H1 (cell line): ENCODE results near the gene ANKRD13C. TPM values are rescaled to one million over a fixed set of nuclear protein-coding genes. Genes with fewer than 3 reads are reported as not detected.

Source experiments
- CTCF ChIA-PET: fragments of 300-600 bp; sonication (Branson Sonifier 250); formaldehyde crosslinking; loops from one replicate; lab custom pipeline; 2021; ENCODE audit not compliant: partially characterized antibody; lab: Charles Lee
- POLR2A ChIA-PET: fragments of 300-600 bp; sonication (Branson Sonifier 250); formaldehyde crosslinking; loops from one replicate; lab custom pipeline; 2021; ENCODE audit warnings: inconsistent platforms; ENCODE audit not compliant: partially characterized antibody; lab: Charles Lee
- DNase-seq, 2 experiments: peaks; one replicate each; pipeline versions ENCODE4 v3.0.0 to v3.0.0-alpha.2; 2010 to 2022; ENCODE audit warnings: low spot score in 2 of 2, low read depth in 1 of 2, mixed read lengths in 1 of 2
- FAIRE-seq: peaks from 2 replicates; lab custom pipeline; 2011; peaks lifted over from hg19 to GRCh38; lab: Jason Lieb, UNC
- H2AFZ ChIP-seq: 2 replicates; pipeline ENCODE4 v1.8.1; 2012; ENCODE audit warnings: low read length, inconsistent platforms
- H2AK5ac ChIP-seq: 2 replicates; pipeline ENCODE4 v1.6.1; 2013; ENCODE audit warnings: low read depth, low read length
- H2BK120ac ChIP-seq: replicated peaks from 2 replicates; pipeline ENCODE3; 2013; ENCODE audit warnings: low read depth, low read length, inconsistent platforms
- H2BK12ac ChIP-seq: 2 replicates; pipeline ENCODE4 v1.6.1; 2013; ENCODE audit warnings: low read depth, low read length
- H2BK15ac ChIP-seq: 2 replicates; pipeline ENCODE4 v1.6.1; 2013; ENCODE audit warnings: low read length
- H2BK20ac ChIP-seq: 2 replicates; pipeline ENCODE4 v1.6.1; 2013; ENCODE audit warnings: low read length
- H2BK5ac ChIP-seq: 2 replicates; pipeline ENCODE4 v1.6.1; 2013; ENCODE audit warnings: low read depth, low read length
- H3K14ac ChIP-seq: 2 replicates; pipeline ENCODE4 v1.6.1; 2013; ENCODE audit warnings: inconsistent platforms; ENCODE audit not compliant: insufficient read length
- H3K18ac ChIP-seq: 2 replicates; pipeline ENCODE4 v1.6.1; 2013; ENCODE audit warnings: low read length; ENCODE audit errors: extremely low read depth
- H3K23ac ChIP-seq: 2 replicates; pipeline ENCODE4 v1.6.1; 2013; ENCODE audit warnings: inconsistent platforms; ENCODE audit not compliant: insufficient read length
- H3K23me2 ChIP-seq: 2 replicates; pipeline ENCODE4 v1.6.1; 2013; ENCODE audit warnings: low read depth, low read length
- H3K27ac ChIP-seq: 2 replicates; pipeline ENCODE4 v1.6.1; 2011; ENCODE audit warnings: low read depth, low read length, inconsistent platforms
- H3K27me3 ChIP-seq, 4 experiments: replicated peaks in 1 of 4; 1 replicate in 1 of 4; 2 replicates in 3 of 4; pipeline versions ENCODE4 v1.6.1 to v1.8.1; 2011 to 2013; ENCODE audit warnings: low read length in 3 of 4, mild to moderate bottlenecking in 3 of 4, inconsistent platforms in 2 of 4, mixed read lengths in 2 of 4, moderate library complexity in 1 of 4; ENCODE audit not compliant: control insufficient read depth in 3 of 4, insufficient read depth in 3 of 4; ENCODE audit errors: extremely low read depth in 1 of 4
- H3K36me3 ChIP-seq, 4 experiments: 2 replicates each; pipeline versions ENCODE4 v1.6.1 to v1.8.1; 2011 to 2013; ENCODE audit warnings: mild to moderate bottlenecking in 4 of 4, low read length in 3 of 4, moderate library complexity in 2 of 4, control low read depth in 1 of 4, inconsistent platforms in 1 of 4; ENCODE audit not compliant: insufficient read depth in 4 of 4, control insufficient read depth in 2 of 4
- H3K4ac ChIP-seq: replicated peaks from 2 replicates; pipeline ENCODE3; 2013; ENCODE audit warnings: low read length, low read depth, mixed read lengths, inconsistent platforms; ENCODE audit not compliant: insufficient read length
- H3K4me1 ChIP-seq, 4 experiments: replicated peaks in 1 of 4; 1 replicate in 1 of 4; 2 replicates in 3 of 4; pipeline versions ENCODE4 v1.6.1 to v1.8.1; 2011 to 2013; ENCODE audit warnings: low read length in 3 of 4, inconsistent platforms in 2 of 4, mixed read lengths in 1 of 4; ENCODE audit not compliant: insufficient read depth in 4 of 4, control insufficient read depth in 3 of 4
- H3K4me2 ChIP-seq, 2 experiments: 2 replicates each; pipeline versions ENCODE4 v1.6.1 to v1.8.1; 2011 to 2013; ENCODE audit warnings: low read depth in 2 of 2, low read length in 2 of 2, control low read depth in 1 of 2, inconsistent platforms in 1 of 2, mild to moderate bottlenecking in 1 of 2; ENCODE audit not compliant: insufficient read depth in 1 of 2
- H3K4me3 ChIP-seq, 4 experiments: fragments of 200-600, 300-600 bp in 1 of 4; sonication (generic), shearing (Covaris generic), sonication (Bioruptor Twin) in 1 of 4; 2 replicates each; pipeline versions ENCODE4 v1.5.1 to v1.8.1; 2011 to 2016; ENCODE audit warnings: low read length in 4 of 4, low read depth in 3 of 4, control low read depth in 2 of 4, inconsistent platforms in 2 of 4, mild to moderate bottlenecking in 2 of 4, mixed read lengths in 1 of 4, moderate library complexity in 1 of 4; ENCODE audit not compliant: insufficient read depth in 2 of 4; ENCODE audit errors: extremely low read depth in 1 of 4
- H3K56ac ChIP-seq: replicated peaks from 2 replicates; pipeline ENCODE3; 2013; ENCODE audit warnings: low read depth, mild to moderate bottlenecking, mixed read lengths, low read length, inconsistent platforms; ENCODE audit not compliant: insufficient read length
- H3K79me1 ChIP-seq: 2 replicates; pipeline ENCODE4 v1.6.1; 2013; ENCODE audit warnings: low read depth, low read length, control low read depth
- H3K79me2 ChIP-seq, 2 experiments: 2 replicates each; pipeline versions ENCODE4 v1.6.1 to v1.8.1; 2012 to 2013; ENCODE audit warnings: low read length in 2 of 2, mild to moderate bottlenecking in 2 of 2, inconsistent platforms in 1 of 2; ENCODE audit not compliant: insufficient read depth in 2 of 2, control insufficient read depth in 1 of 2
- H3K9ac ChIP-seq, 4 experiments: replicated peaks in 1 of 4; 1 replicate in 1 of 4; 2 replicates in 3 of 4; pipeline versions ENCODE4 v1.6.1 to v1.8.1; 2011 to 2013; ENCODE audit warnings: low read depth in 3 of 4, low read length in 3 of 4, control low read depth in 2 of 4, mild to moderate bottlenecking in 2 of 4, moderate library complexity in 2 of 4, inconsistent platforms in 1 of 4; ENCODE audit errors: extremely low read depth in 1 of 4
- H3K9me3 ChIP-seq, 2 experiments: 2 replicates each; pipeline versions ENCODE4 v1.6.1 to v1.8.1; 2012 to 2013; ENCODE audit warnings: mild to moderate bottlenecking in 2 of 2, moderate library complexity in 2 of 2, control low read depth in 1 of 2, inconsistent platforms in 1 of 2, low read depth in 1 of 2, low read length in 1 of 2, mixed read lengths in 1 of 2; ENCODE audit not compliant: insufficient read depth in 2 of 2
- H4K20me1 ChIP-seq, 2 experiments: replicated peaks in 1 of 2; 2 replicates each; pipeline versions ENCODE3 to v1.8.1; 2011 to 2013; ENCODE audit warnings: inconsistent platforms in 2 of 2, low read length in 2 of 2, mild to moderate bottlenecking in 1 of 2; ENCODE audit not compliant: insufficient read depth in 2 of 2, control insufficient read depth in 1 of 2
- H4K5ac ChIP-seq: 2 replicates; pipeline ENCODE4 v1.6.1; 2013; ENCODE audit warnings: low read length, low read depth, mixed read lengths, inconsistent platforms; ENCODE audit not compliant: insufficient read length
- H4K8ac ChIP-seq: 2 replicates; pipeline ENCODE4 v1.8.0; 2013; ENCODE audit warnings: mild to moderate bottlenecking, moderate library complexity, low read length, inconsistent platforms; ENCODE audit not compliant: insufficient read depth; ENCODE audit errors: extremely low read depth
- H4K91ac ChIP-seq: replicated peaks from 2 replicates; pipeline ENCODE3; 2013; ENCODE audit warnings: low read length, mixed read lengths, inconsistent platforms; ENCODE audit not compliant: insufficient read length
- ASH2L ChIP-seq: fragments of 200-600, 300-600 bp; sonication (generic); IDR thresholded peaks from one replicate; pipeline ENCODE4 v1.7.1; 2017; ENCODE audit warnings: low read length
- ATF3 ChIP-seq: IDR thresholded peaks from 2 replicates; pipeline ENCODE4 v1.6.1; 2011; ENCODE audit warnings: low read depth, mild to moderate bottlenecking, low read length; ENCODE audit not compliant: insufficient read depth
- CBX5 ChIP-seq: fragments of 300-800, 300-1000 bp; sonication (generic); IDR thresholded peaks from 2 replicates; pipeline ENCODE4 v1.7.1; 2016; ENCODE audit warnings: antibody characterized with exemption, low read length, low read depth
- CREB1 ChIP-seq: IDR thresholded peaks from 2 replicates; pipeline ENCODE4 v1.6.1; 2012; ENCODE audit warnings: inconsistent platforms
- EZH2 ChIP-seq: fragments of 200-600 bp; sonication (generic); IDR thresholded peaks from 2 replicates; pipeline ENCODE4 v1.7.1; 2012; ENCODE audit warnings: low read depth, mild to moderate bottlenecking, moderate library complexity, low read length, inconsistent platforms; ENCODE audit not compliant: severe bottlenecking
- MAFK ChIP-seq: IDR thresholded peaks from 2 replicates; pipeline ENCODE4 v1.6.1; 2012; ENCODE audit warnings: low read depth, mild to moderate bottlenecking, improper control_type of control experiment, low read length
- NRF1 ChIP-seq: IDR thresholded peaks from 2 replicates; pipeline ENCODE4 v1.6.1; 2011; ENCODE audit warnings: mild to moderate bottlenecking, low read depth, low read length, improper control_type of control experiment
- RFX5 ChIP-seq: IDR thresholded peaks from 2 replicates; pipeline ENCODE4 v1.6.1; 2011; ENCODE audit warnings: low read depth, low read length, improper control_type of control experiment, borderline replicate concordance
- SUZ12 ChIP-seq: fragments of 200-600 bp; sonication (generic); IDR thresholded peaks from 2 replicates; pipeline ENCODE4 v1.6.1; 2012; ENCODE audit warnings: mild to moderate bottlenecking, inconsistent platforms, low read length, moderate library complexity, mixed read lengths
- polyA plus RNA-seq, 7 experiments: library from polyadenylated mRNA; depleted of rRNA in 3 of 7; stranded (reverse) in 5 of 7; unstranded in 2 of 7; fragments of >200 nt in 5 of 7; fragments of 200-250 nt in 2 of 7; gene quantifications; 1 replicate in 5 of 7; 2 replicates in 1 of 7; 4 replicates in 1 of 7; pipeline versions ENCODE4 v1.2.1 to v1.2.3, GENCODE V29; 2011 to 2013; ENCODE audit warnings: missing spikeins in 2 of 7, mixed read lengths in 2 of 7
- total RNA-seq: library from RNA; stranded (reverse); fragmentation: NEBNext Ultra II Directional; extraction: Animal tissue kit (Norgen Biotek cat#: 25700); gene quantifications from 2 replicates; pipeline ENCODE4 v1.2.1, GENCODE V29; 2021

ANKRD13C gene
- total and polyA plus RNA-seq, 2 of the 8 experiments (the other 6 are each of a cell fraction or from before 2014, with no cell fraction given) = 4.8 to 21.7 TPM

- H3K36me3 ChIP-seq = peaks cover 0 to 21% (median 5%) of the 10 kb centered on the region in 4 experiments; a peak in 4 of 8 replicates
- TF ChIP-seq NRF1 = no peak
- TF ChIP-seq ASH2L = no peak
- no peak for TF ChIP-seq ATF3
- no peak for TF ChIP-seq CREB1
- no peak for TF ChIP-seq RFX5
- no peak for TF ChIP-seq SUZ12
- no peak for TF ChIP-seq MAFK
- no peak for TF ChIP-seq CBX5
- TF ChIP-seq EZH2 = no peak
Measured at GRCh38 chr1:70299472-70299871, 55.0 kb downstream of the ANKRD13C start.

More at GRCh38 chr1:70299472-70299871, 55.0 kb downstream of the ANKRD13C start:
- Histone ChIP-seq H3K27ac (no peak overlapping the region), H4K5ac (no peak overlapping the region), H3K14ac (no peak overlapping the region), H3K27me3 (no peaks in the 10 kb centered on the region), H3K23me2 (no peaks in the 10 kb centered on the region; the same call in 1 of the 2 replicates), H2BK12ac (no peak overlapping the region), H2BK15ac (no peak overlapping the region), H4K20me1 (no peaks in the 10 kb centered on the region), H3K9me3 (no peaks in the 10 kb centered on the region), H2AK5ac (no peak overlapping the region), H4K91ac (no peak overlapping the region), H3K18ac (no peak overlapping the region), H3K4me2 (no peak overlapping the region), H3K79me2 (no peaks in the 10 kb centered on the region), H3K4ac (no peak overlapping the region), H4K8ac (no peak overlapping the region), H2BK120ac (no peak overlapping the region), H2AFZ (no peak overlapping the region), H3K56ac (no peak overlapping the region), H2BK5ac (no peak overlapping the region), H2BK20ac (no peak overlapping the region), H3K9ac (no peak overlapping the region), H3K4me3 (no peak overlapping the region), H3K23ac (no peak overlapping the region), H3K79me1 (0 out of 2 replicates have a peak, but pooled peaks cover 2% of the 10 kb centered on the region), H3K4me1 (no peaks in the 10 kb centered on the region)
- FAIRE-seq = no peak
- DNase-seq = no peak
- ChIA-PET POLR2A (interaction anchor here (2.2 kb wide), 1 partner anchor 111 kb away, joined by 10 read pairs; the partner anchor contains the start of gene CTH), CTCF (no interaction called here)
